Kidney (tissue), 14 donors: ENCODE data around the gene GRB7. TPM values are rescaled to one million over a fixed set of nuclear protein-coding genes. Genes with fewer than 3 reads are reported as not detected.

Experiments used
- DNase-seq, 5 donors: peaks; one replicate each; pipeline ENCODE4 v3.0.0-alpha.2; 2013 to 2020
- FAIRE-seq: peaks from 2 replicates; lab custom pipeline; 2012; peaks lifted over from hg19 to GRCh38; lab: Jason Lieb, UNC
- H3K27ac ChIP-seq, 2 donors: one replicate each; pipeline ENCODE4 v1.7.0; 2013; ENCODE audit warnings: low read depth in 2 of 2, low read length in 2 of 2, inconsistent platforms in 1 of 2
- H3K27me3 ChIP-seq: one replicate; pipeline ENCODE4 v1.7.1; 2013; ENCODE audit warnings: low read length, inconsistent platforms; ENCODE audit not compliant: control insufficient read depth, insufficient read depth
- H3K36me3 ChIP-seq, 3 donors: one replicate each; pipeline versions ENCODE4 v1.7.0 to v1.7.1; 2013; ENCODE audit warnings: low read length in 3 of 3, control low read depth in 1 of 3, inconsistent platforms in 1 of 3; ENCODE audit not compliant: insufficient read depth in 3 of 3, control insufficient read depth in 2 of 3
- H3K4me1 ChIP-seq, 3 donors: one replicate each; pipeline versions ENCODE4 v1.7.0 to v1.7.1; 2013; ENCODE audit warnings: low read length in 3 of 3, inconsistent platforms in 1 of 3, low read depth in 1 of 3; ENCODE audit not compliant: control insufficient read depth in 2 of 3, insufficient read depth in 2 of 3
- H3K4me3 ChIP-seq, 3 donors: one replicate each; pipeline versions ENCODE4 v1.7.0 to v1.8.1; 2013; ENCODE audit warnings: low read length in 3 of 3, control low read depth in 1 of 3, inconsistent platforms in 1 of 3
- H3K9ac ChIP-seq, 3 donors: one replicate each; pipeline versions ENCODE4 v1.7.0 to v1.7.1; 2013; ENCODE audit warnings: low read length in 3 of 3, control low read depth in 1 of 3, inconsistent platforms in 1 of 3
- H3K9me3 ChIP-seq, 3 donors: one replicate each; pipeline versions ENCODE4 v1.7.0 to v1.7.1; 2013; ENCODE audit warnings: low read length in 3 of 3, control low read depth in 1 of 3, inconsistent platforms in 1 of 3; ENCODE audit not compliant: control insufficient read depth in 2 of 3, insufficient read depth in 1 of 3
- CTCF ChIP-seq: IDR thresholded peaks from 3 replicates; pipeline ENCODE4 v1.5.1; 2012; ENCODE audit warnings: mild to moderate bottlenecking, moderate library complexity, borderline replicate concordance; ENCODE audit not compliant: insufficient read depth; ENCODE audit errors: extremely low read depth
- intact Hi-C: fragments of 100-400 bp; cut with DNase I; formaldehyde crosslinking; loops from one replicate; pipeline ENCODE4 v1.11.1; 2022
- polyA plus RNA-seq: library from polyadenylated mRNA; stranded (reverse); fragments of 350-450 nt; fragmentation: Illumina TruSeq; extraction: RNeasy Lipid Tissue Mini Kit (QIAGEN cat#74804); gene quantifications from one replicate; pipeline ENCODE4 v1.2.3, GENCODE V29; 2014; ENCODE audit warnings: low read depth, low replicate concordance; ENCODE audit not compliant: insufficient read depth
- total RNA-seq: library from RNA; stranded (reverse); fragmentation: NEBNext Ultra II Directional; extraction: Animal tissue kit (Norgen Biotek cat#: 25700); gene quantifications from one replicate; pipeline ENCODE4 v1.2.1, GENCODE V29; 2021
- donor health status: control.
- donor health status: control.
- donor health status: control.
- donor health status: control.
- donor health status: control.
- donor health status: DM: yes; HTN: yes; CAD: no.
- donor health status: Normal renal cell carcinoma (clear cell type).

Gene GRB7
- total and polyA plus RNA-seq, 2 donors from 2014 or later = 20.9 to 72.5 TPM

- FAIRE-seq = no peak
These were observed 28.0 kb downstream of the GRB7 start for GRCh38 chr17:39765766-39766165.

GRCh38 chr17:39767147-39767546, 29.4 kb downstream of the GRB7 start:
- Histone ChIP-seq H3K9me3 (no peaks in the 10 kb centered on the region), H3K27me3 (no peaks in the 10 kb centered on the region), H3K27ac (no peak overlapping the region), H3K9ac (no peak overlapping the region), H3K4me3 (no peak overlapping the region), H3K36me3 (no peaks in the 10 kb centered on the region), H3K4me1 (peaks cover 0 to 2% (median 0%) of the 10 kb centered on the region in 3 donors)
- intact Hi-C loops = no loop called here
- no peak for DNase-seq
- FAIRE-seq = no peak
- TF ChIP-seq CTCF = no peak

More at GRCh38 chr17:39765766-39766165, 28.0 kb downstream of the GRB7 start:
- H3K27ac ChIP-seq = no peak overlapping the region
- TF ChIP-seq CTCF = no peak
- intact Hi-C loops = no loop called here
- no peak for DNase-seq
- H3K4me1 ChIP-seq = peaks cover 0 to 2% (median 0%) of the 10 kb centered on the region in 3 donors
- H3K36me3 ChIP-seq = no peaks in the 10 kb centered on the region
- no peaks in the 10 kb centered on the region for H3K27me3 ChIP-seq
- no peak overlapping the region for H3K9ac ChIP-seq
- H3K4me3 ChIP-seq = no peak overlapping the region
- no peaks in the 10 kb centered on the region for H3K9me3 ChIP-seq

GRCh38 chr17:39769974-39770587, 32.3 kb downstream of the GRB7 start:
- no peaks in the 10 kb centered on the region for H3K27me3 ChIP-seq
- H3K27ac ChIP-seq = no peak overlapping the region
- DNase-seq (peak in 2 of 5 donors; percentile 33 to 35), FAIRE-seq (no peak)
- no peaks in the 10 kb centered on the region for H3K9me3 ChIP-seq
- H3K4me3 ChIP-seq = no peak overlapping the region
- TF ChIP-seq CTCF = no peak
- H3K4me1 ChIP-seq = peaks cover 0 to 2% (median 0%) of the 10 kb centered on the region in 3 donors
- H3K9ac ChIP-seq = no peak overlapping the region
- intact Hi-C loops = no loop called here
- no peaks in the 10 kb centered on the region for H3K36me3 ChIP-seq
